ENCODE results near the gene GPRC5C.

GPRC5C gene

GRCh38 chr17:74417178-74418045 lies 14.5 kb upstream of the GPRC5C start:
- H3K27me3 ChIP-seq (ENCODE audit: insufficient read depth, low read depth, severe bottlenecking) = no peaks in the 10 kb centered on the region
- no peak overlapping the region for H3K4me3 ChIP-seq (ENCODE audit: low read depth, low read length)
- no peaks in the 10 kb centered on the region for H3K36me3 ChIP-seq
- H3K27ac ChIP-seq = peak overlapping the region; percentile 5; the same call in 1 of the 2 replicates
- H3K9me3 ChIP-seq (ENCODE audit: severe bottlenecking) = no peaks in the 10 kb centered on the region
- peak; percentile 74 for DNase-seq
- no peak for TF ChIP-seq CTCF (IDR thresholded peaks at IDR 0.05; ENCODE audit: low read depth, low read length)

GRCh38 chr17:74419928-74420411 lies 11.9 kb upstream of the GPRC5C start:
- no peaks in the 10 kb centered on the region for H3K27me3 ChIP-seq (ENCODE audit: insufficient read depth, low read depth, severe bottlenecking)
- no peak for DNase-seq
- no peak overlapping the region for H3K4me3 ChIP-seq (ENCODE audit: low read depth, low read length)
- TF ChIP-seq CTCF (IDR thresholded peaks at IDR 0.05; ENCODE audit: low read depth, low read length) = no peak
- no peak overlapping the region for H3K27ac ChIP-seq
- H3K9me3 ChIP-seq (ENCODE audit: severe bottlenecking) = no peaks in the 10 kb centered on the region
- H3K36me3 ChIP-seq = no peaks in the 10 kb centered on the region

GRCh38 chr17:74424117-74424516 lies 7.8 kb upstream of the GPRC5C start:
- no peak overlapping the region for H3K27ac ChIP-seq
- H3K4me3 ChIP-seq (ENCODE audit: low read depth, low read length) = no peak overlapping the region
- no peaks in the 10 kb centered on the region for H3K9me3 ChIP-seq (ENCODE audit: severe bottlenecking)
- no peaks in the 10 kb centered on the region for H3K27me3 ChIP-seq (ENCODE audit: insufficient read depth, low read depth, severe bottlenecking)
- TF ChIP-seq CTCF (IDR thresholded peaks at IDR 0.05; ENCODE audit: low read depth, low read length) = no peak
- no peak for DNase-seq
- no peaks in the 10 kb centered on the region for H3K36me3 ChIP-seq

GRCh38 chr17:74424657-74425056 lies 7.2 kb upstream of the GPRC5C start:
- Histone ChIP-seq H3K9me3 (ENCODE audit: severe bottlenecking) (no peaks in the 10 kb centered on the region), H3K27me3 (ENCODE audit: insufficient read depth, low read depth, severe bottlenecking) (no peaks in the 10 kb centered on the region), H3K4me3 (ENCODE audit: low read depth, low read length) (no peak overlapping the region), H3K27ac (no peak overlapping the region), H3K36me3 (no peaks in the 10 kb centered on the region)
- no peak for DNase-seq
- no peak for TF ChIP-seq CTCF (IDR thresholded peaks at IDR 0.05; ENCODE audit: low read depth, low read length)

- H3K9me3 ChIP-seq (ENCODE audit: severe bottlenecking) = peaks cover 2% of the 10 kb centered on the region
- H3K27me3 ChIP-seq (ENCODE audit: insufficient read depth, low read depth, severe bottlenecking) = no peaks in the 10 kb centered on the region
- no peak for DNase-seq
- no peak for TF ChIP-seq CTCF (IDR thresholded peaks at IDR 0.05; ENCODE audit: low read depth, low read length)
- H3K4me3 ChIP-seq (ENCODE audit: low read depth, low read length) = no peak overlapping the region
- H3K27ac ChIP-seq = no peak overlapping the region
- H3K36me3 ChIP-seq = no peaks in the 10 kb centered on the region; the same call in 1 of the 2 replicates
Observed at GRCh38 chr17:74426551-74427047, 5.3 kb upstream of the GPRC5C start.

All from WERI-Rb-1 (cell line).